Upper lobe of left lung (tissue), 4 donors: ENCODE results near the gene WSB2.

ENCODE experiments used
- CTCF ChIP-seq, 6 experiments: fragments of 450-650 bp in 4 of 6; fragments of 200-600 bp in 2 of 6; sonication (generic) in 2 of 6; IDR thresholded peaks; one replicate each; pipeline ENCODE4 v1.5.1; 2016 to 2019; ENCODE audit warnings: antibody characterized with exemption in 6 of 6
- EP300 ChIP-seq, 4 donors: sonication (generic); formaldehyde crosslinking; IDR thresholded peaks; one replicate each; pipeline ENCODE4 v1.5.1; 2017; ENCODE audit warnings: antibody characterized with exemption in 4 of 4, control low read depth in 2 of 4
- POLR2AphosphoS5 ChIP-seq, 2 donors: sonication (generic); formaldehyde crosslinking; IDR thresholded peaks; one replicate each; pipeline ENCODE4 v1.5.1; 2017; ENCODE audit warnings: antibody characterized with exemption in 2 of 2

DNA sequence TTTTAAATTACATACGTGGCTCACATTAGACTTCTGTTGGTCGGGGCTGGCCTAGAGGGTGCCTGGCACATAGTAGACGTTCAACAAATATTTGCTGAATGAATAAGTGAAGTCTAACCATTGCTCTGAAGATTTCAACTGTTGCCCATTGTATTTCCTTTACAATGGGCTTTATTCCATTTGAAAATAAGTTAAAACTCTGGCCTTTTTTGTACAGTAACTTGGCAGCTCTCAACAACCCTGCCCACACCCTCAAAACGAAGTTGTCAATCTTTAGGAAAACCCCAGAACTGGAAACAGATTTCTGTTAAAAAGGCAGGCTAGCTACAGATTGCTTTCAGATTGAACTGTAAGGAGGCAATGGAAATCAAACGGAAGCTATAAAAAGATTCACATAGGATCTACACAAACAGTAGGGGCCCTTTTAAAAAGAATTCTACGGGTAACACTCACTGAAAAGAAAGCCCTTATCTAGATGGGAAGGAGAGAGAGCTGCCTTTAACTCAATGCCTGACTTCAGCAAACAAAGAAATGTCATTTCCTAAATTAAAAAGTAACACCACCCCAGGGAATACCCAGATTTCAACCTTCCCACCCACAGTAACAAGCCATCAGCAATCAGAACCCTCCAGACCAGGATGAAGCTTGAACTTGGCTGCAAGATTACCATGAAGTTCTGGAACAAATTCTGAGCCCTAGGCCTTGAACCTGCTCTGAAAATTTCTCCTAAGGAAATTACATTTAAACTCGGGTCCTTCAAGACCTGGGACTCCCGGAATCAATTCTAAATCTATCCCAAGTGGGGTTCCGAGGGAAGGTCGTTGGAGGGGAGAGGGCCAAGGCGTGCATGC, 1.4 kb downstream of the WSB2 start:
- TF ChIP-seq CTCF (IDR thresholded peaks at IDR 0.05) (no peak), POLR2AphosphoS5 (IDR thresholded peaks at IDR 0.05) (no peak), EP300 (IDR thresholded peaks at IDR 0.05) (no peak)
